GM19328 (cell line): ENCODE data around the gene TFAP2E.

ENCODE experiments used
- ATAC-seq: cut with Tn5 transposase; IDR thresholded peaks from one replicate; pipeline ENCODE4 v1.9.1; 2021; ENCODE audit warnings: mild to moderate bottlenecking, moderate library complexity; ENCODE audit not compliant: unreplicated experiment

Gene TFAP2E

DNA sequence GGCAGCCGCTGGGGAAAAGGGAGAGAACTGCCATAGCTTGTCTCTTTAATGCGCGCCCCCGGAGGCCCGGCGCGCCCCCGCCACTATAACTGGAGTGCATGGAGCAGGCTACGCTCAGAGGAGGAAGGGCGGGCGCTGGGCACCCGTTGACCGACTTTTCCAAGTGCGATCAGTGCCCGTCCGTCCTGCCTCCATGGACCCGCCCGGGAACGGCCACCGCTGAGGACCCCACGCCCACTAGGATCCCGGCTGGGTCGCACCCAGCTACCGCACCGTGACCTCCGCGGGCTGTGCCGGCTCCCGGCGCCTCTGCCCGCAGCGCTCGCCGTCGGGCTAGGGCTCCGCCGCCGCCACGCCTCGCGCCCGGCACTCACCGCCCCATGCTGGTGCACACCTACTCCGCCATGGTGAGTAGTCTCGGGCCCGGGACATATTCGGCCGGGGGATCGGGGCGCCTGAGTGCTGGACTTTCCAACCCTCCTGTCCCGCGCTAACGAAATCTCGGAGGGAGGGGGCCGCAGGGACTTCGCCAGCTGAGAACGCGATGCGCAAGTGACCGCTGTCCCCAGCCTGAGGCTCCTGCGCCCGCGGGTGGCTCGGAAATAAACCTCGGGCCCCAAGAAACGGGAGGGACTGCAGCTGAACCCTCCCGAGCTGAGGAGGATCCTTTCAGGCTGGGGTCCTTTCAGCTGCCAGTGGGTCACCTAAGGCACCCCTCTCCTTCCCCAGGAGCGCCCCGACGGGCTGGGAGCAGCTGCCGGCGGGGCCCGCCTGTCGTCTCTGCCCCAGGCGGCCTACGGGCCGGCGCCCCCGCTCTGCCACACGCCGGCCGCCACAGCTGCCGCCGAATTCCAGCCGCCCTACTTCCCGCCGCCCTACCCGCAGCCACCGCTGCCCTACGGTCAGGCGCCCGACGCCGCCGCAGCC lies at the start of gene TFAP2E:
TFAP2E (plus strand) TSS at position 117 of the 927 bp plus-strand sequence; CDS start at position 381, 264 bp downstream.
- ATAC-seq: no peak

- ATAC-seq: no peak
These were observed 49.0 kb upstream of the TFAP2E start for GRCh38 chr1:35524106-35524505.

GRCh38 chr1:35530168-35530567 lies 42.9 kb upstream of the TFAP2E start:
- no peak for ATAC-seq

DNA sequence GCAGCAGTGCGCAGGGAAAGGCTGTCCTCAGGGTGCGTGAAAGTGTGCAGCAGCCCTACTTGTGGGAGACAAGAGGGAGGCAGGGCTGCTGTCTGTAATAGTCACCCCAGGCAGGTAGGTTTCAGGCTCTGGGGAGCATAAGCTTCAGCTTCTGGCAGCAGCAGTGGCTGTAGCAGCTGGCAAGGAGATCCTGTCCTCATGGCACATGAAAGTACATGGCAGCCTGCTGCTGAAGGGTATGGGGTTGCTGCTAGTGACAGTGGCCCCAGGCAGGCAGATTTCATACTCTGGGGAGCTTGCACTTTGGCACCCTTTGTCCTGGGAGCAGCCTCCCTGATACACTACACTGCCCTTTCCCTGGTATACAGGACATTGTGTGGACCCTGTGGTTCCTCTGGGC lies 42.2 kb upstream of the TFAP2E start:
- no peak for ATAC-seq

- ATAC-seq: no peak
These were observed 41.7 kb upstream of the TFAP2E start for GRCh38 chr1:35531368-35531767.

- ATAC-seq: no peak
These were observed 40.5 kb upstream of the TFAP2E start for GRCh38 chr1:35532497-35533223.

DNA sequence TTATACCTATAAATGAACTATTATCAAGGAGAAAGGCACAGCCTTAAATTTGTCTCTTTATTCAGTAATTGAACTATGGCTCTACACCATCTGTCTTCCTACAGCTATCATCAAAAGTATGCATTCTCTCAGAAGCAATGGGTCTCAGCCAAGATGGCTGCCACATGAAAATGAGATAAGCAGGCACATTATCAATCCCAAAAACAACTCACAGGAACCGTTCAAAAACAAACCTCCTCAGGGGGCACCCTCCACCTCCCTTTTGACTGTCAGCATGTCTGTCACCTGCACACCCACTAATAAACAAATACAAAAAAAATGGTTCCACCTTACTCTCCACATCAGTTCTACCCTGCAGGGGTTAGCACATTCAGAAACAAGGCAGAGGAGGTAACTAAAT lies 39.5 kb upstream of the TFAP2E start:
- ATAC-seq: no peak

- ATAC-seq: no peak
These were observed 37.9 kb upstream of the TFAP2E start for GRCh38 chr1:35535243-35535642.

DNA sequence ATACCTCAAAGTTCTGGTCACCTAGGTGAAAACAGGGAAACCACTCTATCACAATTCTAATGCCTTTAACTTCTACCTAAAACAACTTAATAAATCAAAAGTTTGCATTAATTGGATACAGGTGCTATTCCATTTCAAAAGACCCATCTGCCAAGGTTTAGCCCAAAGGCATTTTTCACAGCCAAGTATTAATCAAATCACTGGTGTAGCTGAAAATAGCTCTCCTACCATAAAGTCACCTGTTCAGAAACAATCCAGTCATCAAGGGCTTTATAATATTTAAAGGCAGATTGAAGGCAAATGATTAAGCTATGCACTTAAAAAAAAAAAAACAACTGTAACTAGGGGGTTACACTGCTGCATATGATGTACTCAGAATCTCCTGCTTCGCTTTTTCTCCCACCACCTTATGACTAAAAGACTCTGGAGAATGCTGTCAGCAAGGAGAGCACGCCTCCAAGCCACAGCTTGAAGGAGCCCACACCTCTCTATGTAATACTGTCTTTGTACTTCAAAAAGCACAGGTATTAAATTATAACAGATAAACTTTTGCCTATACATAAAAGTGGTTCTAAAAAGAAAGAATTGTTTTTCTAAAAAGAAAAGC lies 36.5 kb upstream of the TFAP2E start:
- ATAC-seq: no peak

DNA sequence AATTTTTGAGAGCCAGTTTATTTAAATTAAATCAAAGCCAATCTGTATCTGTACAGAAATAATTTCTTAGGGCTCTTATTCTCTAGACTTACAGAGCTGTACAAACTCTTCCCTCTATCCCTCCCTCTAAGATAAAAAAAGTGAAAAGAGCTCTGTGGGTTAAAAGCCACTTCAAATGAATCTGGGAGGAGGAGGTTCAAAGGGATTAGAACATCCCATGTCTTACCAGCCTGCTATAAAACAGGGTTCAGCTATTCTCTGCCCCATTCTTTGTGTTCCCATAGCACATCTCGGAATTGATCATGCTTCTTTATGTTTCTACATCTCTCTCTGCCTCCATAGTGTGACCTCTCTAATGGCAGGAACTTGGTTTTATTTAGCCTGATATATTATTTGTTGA lies 35.3 kb upstream of the TFAP2E start:
- no peak for ATAC-seq

GRCh38 chr1:35539073-35539823 lies 33.9 kb upstream of the TFAP2E start:
- ATAC-seq: no peak

DNA sequence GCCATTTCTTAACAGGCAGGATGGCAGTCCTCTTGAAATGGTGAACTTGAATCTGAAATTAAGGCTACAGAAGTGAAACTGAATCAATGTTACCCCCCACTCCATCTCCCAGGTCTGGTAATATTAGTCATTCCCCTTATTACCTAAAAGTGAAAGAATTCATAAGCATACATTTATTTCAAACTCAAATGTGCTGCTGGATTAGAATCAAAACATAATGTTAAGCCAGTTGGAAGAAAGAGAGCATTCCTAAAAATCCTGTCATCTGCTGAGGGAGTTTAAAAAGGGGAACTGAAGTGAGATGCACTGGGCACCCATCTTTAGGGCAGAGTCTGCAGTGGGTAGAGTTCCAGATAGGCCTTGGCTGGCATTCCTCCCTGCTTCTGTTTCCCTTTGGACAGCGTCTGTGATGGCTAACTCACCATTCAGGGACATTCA lies 33.3 kb upstream of the TFAP2E start:
- no peak for ATAC-seq

DNA sequence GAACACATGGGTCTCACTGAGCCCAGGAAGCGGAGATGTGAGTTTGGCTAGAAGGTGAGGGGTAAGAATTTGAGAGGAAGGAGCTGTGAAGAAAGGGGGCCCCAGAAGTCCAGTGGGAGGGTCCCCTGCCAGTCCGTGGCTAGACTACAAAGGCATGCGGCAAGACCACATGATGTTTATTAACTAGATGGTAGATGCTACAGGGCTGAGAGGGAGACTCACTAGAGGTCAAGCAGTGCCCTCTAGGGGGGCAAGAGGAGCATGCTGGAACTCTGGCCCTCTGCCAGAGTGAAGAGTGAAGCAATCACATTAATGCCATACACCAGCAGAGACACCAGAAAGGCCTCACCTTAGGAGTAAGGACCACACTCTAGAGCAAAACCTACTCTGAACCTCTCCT lies 28.1 kb upstream of the TFAP2E start:
- ATAC-seq: no peak

- no peak for ATAC-seq
These were observed 26.5 kb upstream of the TFAP2E start for GRCh38 chr1:35546614-35547013.

GRCh38 chr1:35553851-35554250 lies 19.3 kb upstream of the TFAP2E start:
- ATAC-seq: no peak

- no peak for ATAC-seq
These were observed 18.6 kb upstream of the TFAP2E start for GRCh38 chr1:35554266-35555211.

- no peak for ATAC-seq
These were observed 17.9 kb upstream of the TFAP2E start for GRCh38 chr1:35555212-35555584.

DNA sequence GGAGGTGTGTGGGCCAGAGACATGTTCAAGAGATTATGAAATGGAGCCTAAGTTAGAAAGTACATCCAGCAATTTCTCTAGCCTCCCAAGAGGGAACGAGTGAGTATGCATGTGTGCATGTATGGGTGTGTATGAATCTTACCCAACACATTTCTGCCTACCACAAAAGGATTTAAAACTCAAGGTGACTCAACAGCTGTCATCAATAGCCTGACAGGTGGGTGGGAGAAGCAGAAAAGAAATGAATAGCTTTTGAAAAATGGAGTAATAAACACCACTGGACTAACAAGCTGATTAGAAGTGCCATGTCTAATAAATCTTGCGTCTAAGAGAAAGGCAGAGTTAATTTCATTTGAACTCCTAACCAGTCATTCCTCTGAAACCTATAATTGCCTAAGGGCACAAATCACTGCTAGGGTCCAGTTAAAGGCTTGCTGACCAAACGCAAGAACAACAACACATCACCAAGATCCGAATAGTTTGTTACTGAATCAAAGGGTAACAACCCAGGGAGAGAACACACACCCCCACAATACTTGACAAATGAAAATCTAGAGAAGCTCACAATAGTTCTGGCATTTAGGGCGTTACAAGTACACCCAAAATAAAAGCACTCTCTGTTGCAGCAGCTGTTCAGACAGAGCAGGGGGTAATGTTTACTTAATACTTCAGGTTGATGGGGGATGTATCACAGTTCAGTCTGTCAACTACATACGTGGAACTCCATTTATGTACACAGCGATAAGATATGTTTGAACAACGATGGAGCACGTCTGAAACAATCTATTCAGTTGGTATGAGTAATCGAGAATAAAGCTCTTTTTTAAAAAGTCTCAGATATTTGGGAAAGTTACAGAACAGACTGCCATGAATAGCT lies 17.3 kb upstream of the TFAP2E start:
- ATAC-seq: no peak
